Measurements from ENCODE around the gene MED12L. TPM values are rescaled to one million over a fixed set of nuclear protein-coding genes. Genes with fewer than 3 reads are reported as not detected.

MED12L gene
- total RNA-seq, 1 experiment from 2014 or later = 6.4 TPM

GRCh38 chr3:151216641-151217607 lies 131.5 kb downstream of the MED12L start:
- no peaks in the 10 kb centered on the region for H3K9me3 ChIP-seq (ENCODE audit: control insufficient read depth in 1 of 2, insufficient read depth in 1 of 2, low read depth in 1 of 2, low read length in 2 of 2)
- no peak overlapping the region for H3K4me3 ChIP-seq (replicated peaks in 1 of 2; ENCODE audit: low read depth in 1 of 2, low read length in 2 of 2)
- H3K9me2 ChIP-seq (ENCODE audit: insufficient read depth) = no peaks in the 10 kb centered on the region
- peaks cover 0 to 20% of the 10 kb centered on the region in 2 experiments; a peak in 3 of 4 replicates for H3K4me1 ChIP-seq (ENCODE audit: control insufficient read depth in 1 of 2, insufficient read depth in 2 of 2, low read length in 2 of 2)
- ChIA-PET POLR2A (no interaction called here), CTCF (interaction anchor here (1.2 kb wide), 1 partner anchor 9 kb away, joined by 3 read pairs; no protein-coding TSS in a partner anchor), RAD21 (ENCODE audit: low non-redundant PET in 1 of 2, low total read pairs in 2 of 2, uncharacterized antibody in 2 of 2, unreplicated experiment in 2 of 2) (no interaction called here)
- no peaks in the 10 kb centered on the region for H3K27me3 ChIP-seq (ENCODE audit: insufficient read depth, low read length)
- BruUV-seq (replicated peaks) = no TSS peak
- no peaks in the 10 kb centered on the region for H3K36me3 ChIP-seq (ENCODE audit: control insufficient read depth in 1 of 2, insufficient read depth in 2 of 2, low read length in 2 of 2)
- no peak overlapping the region for H3K27ac ChIP-seq (ENCODE audit: low read depth, low read length)
- H3K4me2 ChIP-seq (ENCODE audit: low read length) = no peak overlapping the region
- H4K20me1 ChIP-seq (ENCODE audit: insufficient read depth) = no peaks in the 10 kb centered on the region
- DNase-seq (ENCODE audit: low read depth, low spot score) (no peak), ATAC-seq (no peak)
- no peaks in the 10 kb centered on the region for H3K79me2 ChIP-seq (ENCODE audit: insufficient read depth, low read length)
- intact Hi-C loops (cut with micrococcal nuclease) = no loop called here
- TF ChIP-seq SRF (IDR thresholded peaks at IDR 0.05; ENCODE audit: low read depth) (no peak), CTCF (IDR thresholded peaks at IDR 0.05 in 2 of 3, conservative IDR thresholded peaks at IDR 0.05 in 1 of 3; ENCODE audit: borderline replicate concordance in 1 of 3, insufficient read depth in 1 of 3, low read depth in 2 of 3, low read length in 2 of 3) (no peak), JUND (IDR thresholded peaks at IDR 0.05) (no peak), CBX3 (IDR thresholded peaks at IDR 0.05; ENCODE audit: low read depth) (no peak), TCF7L2 (IDR thresholded peaks at IDR 0.05; ENCODE audit: borderline replicate concordance, extremely low read depth, insufficient read depth, insufficient read length) (no peak), POLR2AphosphoS5 (IDR thresholded peaks at IDR 0.05; ENCODE audit: low read depth, low read length) (no peak), CEBPB (IDR thresholded peaks at IDR 0.05; ENCODE audit: low read depth) (no peak), EZH2phosphoT487 (IDR thresholded peaks at IDR 0.05; ENCODE audit: borderline replicate concordance) (no peak), ZFX (IDR thresholded peaks at IDR 0.05) (no peak), FOSL1 (IDR thresholded peaks at IDR 0.05; ENCODE audit: low read depth) (no peak), ELF1 (IDR thresholded peaks at IDR 0.05; ENCODE audit: borderline replicate concordance, low read depth) (no peak), ATF3 (IDR thresholded peaks at IDR 0.05) (no peak), EZH2 (IDR thresholded peaks at IDR 0.05) (no peak), ZNF274 (IDR thresholded peaks at IDR 0.05; ENCODE audit: low read depth, low read length) (no peak), YY1 (IDR thresholded peaks at IDR 0.05; ENCODE audit: extremely low read depth, insufficient replicate concordance, low read depth, low read length) (no peak), RAD21 (IDR thresholded peaks at IDR 0.05; ENCODE audit: low read depth) (no peak), EGR1 (IDR thresholded peaks at IDR 0.05; ENCODE audit: low read depth) (no peak), SIN3A (IDR thresholded peaks at IDR 0.05; ENCODE audit: low read depth) (no peak), ZBTB33 (IDR thresholded peaks at IDR 0.05; ENCODE audit: extremely low read depth, insufficient replicate concordance, low read length) (no peak)
- no peak overlapping the region for H3K9ac ChIP-seq (ENCODE audit: low read length)
- H2AFZ ChIP-seq (ENCODE audit: low read depth, low read length, poor library complexity, severe bottlenecking) = no peak overlapping the region
